ENCODE measurements around the gene HHATL.

Gene HHATL

DNA sequence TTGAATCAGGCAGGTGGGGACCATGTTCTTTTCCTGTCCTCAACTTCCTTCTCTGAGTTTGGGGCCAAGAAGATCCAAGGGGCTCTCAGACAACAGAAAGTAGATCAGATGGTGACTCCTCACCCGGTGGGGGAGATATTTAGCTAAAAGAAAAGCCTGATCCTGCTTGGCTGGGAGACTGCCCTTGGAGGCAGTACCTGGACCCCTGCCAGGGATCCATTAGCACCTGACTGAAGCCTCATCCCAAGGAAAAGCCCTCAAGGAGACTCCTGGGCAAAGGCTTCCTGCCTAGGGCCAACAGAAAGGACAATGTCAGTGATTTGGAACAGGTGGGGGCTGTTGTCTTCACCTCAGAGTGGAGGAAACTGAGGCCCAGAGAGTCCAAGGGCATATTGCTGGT lies 33.5 kb upstream of the HHATL start:
- no peak for DNase-seq (ENCODE audit: extremely low read depth, insufficient read length)
- no peak overlapping the region for H3K4me3 ChIP-seq (replicated peaks; ENCODE audit: low read depth, low read length)
- H3K36me3 ChIP-seq (ENCODE audit: control insufficient read depth, insufficient read depth, low read length) = no peaks in the 10 kb centered on the region
- no peaks in the 10 kb centered on the region; the same call in 1 of the 2 replicates for H3K27me3 ChIP-seq (replicated peaks; ENCODE audit: control insufficient read depth, insufficient read depth, low read length)
- TF ChIP-seq, protein P1, sequence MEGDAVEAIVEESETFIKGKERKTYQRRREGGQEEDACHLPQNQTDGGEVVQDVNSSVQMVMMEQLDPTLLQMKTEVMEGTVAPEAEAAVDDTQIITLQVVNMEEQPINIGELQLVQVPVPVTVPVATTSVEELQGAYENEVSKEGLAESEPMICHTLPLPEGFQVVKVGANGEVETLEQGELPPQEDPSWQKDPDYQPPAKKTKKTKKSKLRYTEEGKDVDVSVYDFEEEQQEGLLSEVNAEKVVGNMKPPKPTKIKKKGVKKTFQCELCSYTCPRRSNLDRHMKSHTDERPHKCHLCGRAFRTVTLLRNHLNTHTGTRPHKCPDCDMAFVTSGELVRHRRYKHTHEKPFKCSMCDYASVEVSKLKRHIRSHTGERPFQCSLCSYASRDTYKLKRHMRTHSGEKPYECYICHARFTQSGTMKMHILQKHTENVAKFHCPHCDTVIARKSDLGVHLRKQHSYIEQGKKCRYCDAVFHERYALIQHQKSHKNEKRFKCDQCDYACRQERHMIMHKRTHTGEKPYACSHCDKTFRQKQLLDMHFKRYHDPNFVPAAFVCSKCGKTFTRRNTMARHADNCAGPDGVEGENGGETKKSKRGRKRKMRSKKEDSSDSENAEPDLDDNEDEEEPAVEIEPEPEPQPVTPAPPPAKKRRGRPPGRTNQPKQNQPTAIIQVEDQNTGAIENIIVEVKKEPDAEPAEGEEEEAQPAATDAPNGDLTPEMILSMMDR (IDR thresholded peaks at IDR 0.05; ENCODE audit: insufficient read depth, low read length, poor library complexity, severe bottlenecking) = no peak

DNA sequence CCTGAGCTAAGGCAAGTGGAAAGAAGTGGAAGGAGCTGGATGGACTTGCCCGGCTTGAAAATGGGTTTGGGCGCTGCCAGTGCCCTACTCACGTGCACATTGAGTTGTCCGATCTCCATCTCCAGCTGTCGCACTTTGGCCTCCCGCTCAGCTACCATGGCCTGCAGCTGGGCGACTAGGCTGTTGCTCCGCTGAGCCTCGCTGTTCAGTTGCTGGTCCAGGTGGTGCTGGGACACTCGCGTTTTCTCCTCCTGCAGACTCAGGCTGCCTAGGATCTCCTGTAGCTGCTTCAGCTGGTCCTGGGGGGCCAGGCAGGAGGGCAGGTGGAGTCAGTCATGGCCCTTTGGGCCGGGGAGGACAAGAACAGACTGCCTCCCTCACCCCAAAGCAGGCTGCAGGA lies 33.0 kb upstream of the HHATL start:
- Histone ChIP-seq H3K4me3 (replicated peaks; ENCODE audit: low read depth, low read length) (no peak overlapping the region), H3K36me3 (ENCODE audit: control insufficient read depth, insufficient read depth, low read length) (no peaks in the 10 kb centered on the region), H3K27me3 (replicated peaks; ENCODE audit: control insufficient read depth, insufficient read depth, low read length) (no peaks in the 10 kb centered on the region; the same call in 1 of the 2 replicates)
- TF ChIP-seq, protein P1 (IDR thresholded peaks at IDR 0.05; ENCODE audit: insufficient read depth, low read length, poor library complexity, severe bottlenecking) = no peak
- no peak for DNase-seq (ENCODE audit: extremely low read depth, insufficient read length)

DNA sequence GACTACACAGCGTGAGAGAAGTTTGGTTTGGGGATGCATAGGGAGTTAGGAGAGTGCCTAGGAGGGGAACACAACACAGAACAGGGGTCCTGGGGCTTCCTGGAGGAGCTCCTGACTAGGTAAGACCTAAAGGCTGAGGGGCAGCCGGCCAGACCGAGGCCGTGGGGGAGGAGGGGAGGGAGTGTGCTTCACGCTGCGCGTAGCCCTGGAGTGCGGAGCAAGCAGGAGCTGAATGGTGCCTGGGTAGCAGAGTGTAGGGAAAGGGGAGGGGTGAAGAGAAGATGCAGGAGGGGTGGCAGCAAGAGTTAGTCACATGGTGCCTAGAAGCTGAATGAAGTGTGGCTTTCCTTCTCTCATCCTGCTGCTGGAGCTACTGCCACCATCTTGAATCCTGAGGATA lies 32.4 kb upstream of the HHATL start:
- H3K36me3 ChIP-seq (ENCODE audit: control insufficient read depth, insufficient read depth, low read length) = no peaks in the 10 kb centered on the region
- no peak overlapping the region for H3K4me3 ChIP-seq (replicated peaks; ENCODE audit: low read depth, low read length)
- no peaks in the 10 kb centered on the region; the same call in 1 of the 2 replicates for H3K27me3 ChIP-seq (replicated peaks; ENCODE audit: control insufficient read depth, insufficient read depth, low read length)
- TF ChIP-seq, protein P1 (IDR thresholded peaks at IDR 0.05; ENCODE audit: insufficient read depth, low read length, poor library complexity, severe bottlenecking) = no peak
- DNase-seq (ENCODE audit: extremely low read depth, insufficient read length) = no peak

DNA sequence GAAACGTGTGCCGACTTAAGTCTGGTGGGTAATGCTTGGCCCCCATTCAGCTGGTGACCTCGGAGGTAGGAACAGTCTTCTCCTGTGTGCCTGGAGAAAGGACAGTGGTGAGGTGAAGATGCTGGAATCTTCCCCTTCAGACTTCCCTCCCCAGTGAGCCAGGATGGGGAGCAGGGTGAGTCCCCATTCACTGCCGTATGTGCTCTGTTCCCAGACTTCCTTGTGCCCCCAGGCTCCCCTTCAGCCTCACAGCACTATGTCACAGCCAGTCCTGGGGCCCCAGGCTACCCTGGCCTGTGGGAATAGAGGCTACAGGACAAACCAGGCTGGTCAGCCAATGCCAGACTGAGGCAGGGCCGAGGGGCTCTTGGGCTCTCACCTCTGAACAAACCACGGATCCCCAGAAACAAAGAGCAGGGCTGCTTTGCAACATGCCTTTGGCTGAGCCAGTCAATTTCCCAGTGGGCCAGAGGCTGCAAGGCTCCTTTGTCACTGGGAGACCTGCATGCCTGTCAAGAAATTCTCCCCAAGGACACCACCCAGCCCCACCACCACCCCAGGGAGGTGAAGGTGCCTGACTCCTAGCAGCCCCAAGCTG lies 31.8 kb upstream of the HHATL start:
- Histone ChIP-seq H3K36me3 (ENCODE audit: control insufficient read depth, insufficient read depth, low read length) (no peaks in the 10 kb centered on the region), H3K27me3 (replicated peaks; ENCODE audit: control insufficient read depth, insufficient read depth, low read length) (no peaks in the 10 kb centered on the region; the same call in 1 of the 2 replicates), H3K4me3 (replicated peaks; ENCODE audit: low read depth, low read length) (no peak overlapping the region)
- DNase-seq (ENCODE audit: extremely low read depth, insufficient read length) = no peak
- TF ChIP-seq, protein P1 (IDR thresholded peaks at IDR 0.05; ENCODE audit: insufficient read depth, low read length, poor library complexity, severe bottlenecking) = no peak

DNA sequence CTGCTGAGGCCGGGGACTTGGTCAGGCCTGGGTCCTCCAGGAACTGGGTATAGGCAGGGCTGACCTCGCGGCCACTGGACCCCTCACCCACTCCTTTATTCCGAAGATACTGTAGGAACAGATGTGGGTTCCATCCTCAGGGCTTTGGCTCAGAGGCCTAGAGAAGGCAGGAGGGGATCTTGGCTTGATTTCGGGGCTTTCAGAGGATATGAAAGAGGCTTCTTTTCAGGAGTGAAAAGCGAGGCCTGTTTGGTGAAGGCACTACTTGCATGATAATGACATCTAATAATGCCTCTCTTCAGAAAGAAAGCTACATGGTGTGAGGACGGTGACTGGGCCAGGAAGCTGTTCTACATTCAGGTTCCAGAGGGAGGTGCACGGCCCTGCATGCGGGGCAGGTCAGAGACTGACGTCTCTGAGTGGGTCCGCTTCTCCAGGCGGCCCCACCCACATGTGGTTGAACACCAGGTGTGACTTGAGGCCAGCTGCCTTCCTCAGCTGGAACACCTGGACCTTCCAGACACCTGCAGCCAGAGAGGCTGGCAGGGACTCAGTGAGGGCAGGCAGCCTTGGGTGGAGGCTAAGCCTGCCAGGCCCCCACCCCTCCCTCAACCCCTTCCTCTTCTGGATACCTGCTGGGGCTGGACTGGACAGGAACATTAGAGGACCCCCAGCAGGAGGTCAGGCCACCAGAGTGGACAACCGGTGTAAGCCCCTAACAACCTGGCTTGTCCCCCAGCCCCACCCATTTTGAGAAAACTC lies 31.1 kb upstream of the HHATL start:
- H3K27me3 ChIP-seq (replicated peaks; ENCODE audit: control insufficient read depth, insufficient read depth, low read length) = no peaks in the 10 kb centered on the region; the same call in 1 of the 2 replicates
- no peak for DNase-seq (ENCODE audit: extremely low read depth, insufficient read length)
- no peak overlapping the region for H3K4me3 ChIP-seq (replicated peaks; ENCODE audit: low read depth, low read length)
- TF ChIP-seq, protein P1 (IDR thresholded peaks at IDR 0.05; ENCODE audit: insufficient read depth, low read length, poor library complexity, severe bottlenecking) = no peak
- no peaks in the 10 kb centered on the region for H3K36me3 ChIP-seq (ENCODE audit: control insufficient read depth, insufficient read depth, low read length)

All from GM06990 (cell line).